HG03175 (cell line): ENCODE data around the gene VPS26C.

Source experiments
- ATAC-seq: cut with Tn5 transposase; IDR thresholded peaks from one replicate; pipeline ENCODE4 v1.9.1; 2021; ENCODE audit warnings: mild to moderate bottlenecking, moderate library complexity; ENCODE audit not compliant: unreplicated experiment

VPS26C gene

DNA sequence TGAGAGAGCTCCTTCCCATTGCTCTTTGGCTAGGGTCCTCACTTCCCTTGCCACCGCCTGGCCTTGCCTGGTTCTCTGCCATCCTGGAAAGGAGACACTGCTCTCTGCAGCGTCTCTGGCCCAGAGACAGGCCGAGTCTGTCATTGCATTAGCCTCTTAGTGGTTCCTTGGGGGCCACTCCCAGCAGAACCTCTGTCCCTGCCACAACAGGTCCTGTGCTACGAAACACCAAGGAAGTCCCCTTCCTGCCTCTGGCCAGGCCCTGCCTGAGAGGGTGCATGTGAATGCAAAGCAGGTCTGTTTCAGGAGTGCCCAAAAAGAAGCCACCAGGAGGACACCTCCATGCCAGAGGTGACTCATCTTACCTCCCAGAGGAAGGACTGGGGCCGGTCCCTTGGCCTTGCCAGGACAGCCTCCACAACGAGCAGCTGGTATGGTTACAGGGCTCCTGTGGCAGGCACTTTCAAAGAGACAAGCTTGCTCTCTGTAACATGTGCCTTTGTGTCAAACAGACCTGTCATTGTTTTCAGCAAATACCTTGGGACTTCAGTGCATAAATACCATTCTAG, 59.6 kb downstream of the VPS26C start:
- peak; percentile 43 for ATAC-seq

GRCh38 chr21:37206496-37206895, 60.6 kb downstream of the VPS26C start:
- ATAC-seq = no peak

DNA sequence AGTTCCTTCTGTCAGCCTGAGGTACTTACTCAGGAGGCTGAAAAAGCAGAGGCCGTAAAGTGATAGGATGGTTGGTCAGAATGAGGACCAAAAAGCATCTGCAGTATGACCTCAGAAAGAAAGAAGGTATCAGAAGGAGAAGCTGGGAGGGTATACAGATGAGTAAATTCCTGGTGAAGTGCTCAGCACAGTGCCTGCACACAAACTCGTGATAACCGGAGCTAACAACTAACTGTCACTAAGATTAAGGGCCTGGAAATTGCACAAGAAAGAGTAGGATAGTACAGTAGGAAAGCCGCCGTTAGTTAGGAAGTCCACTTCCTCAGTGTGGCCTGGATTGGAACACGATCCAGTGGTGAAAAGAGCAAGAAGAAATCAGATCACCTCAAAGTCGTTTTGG, 62.6 kb downstream of the VPS26C start:
- ATAC-seq = no peak

DNA sequence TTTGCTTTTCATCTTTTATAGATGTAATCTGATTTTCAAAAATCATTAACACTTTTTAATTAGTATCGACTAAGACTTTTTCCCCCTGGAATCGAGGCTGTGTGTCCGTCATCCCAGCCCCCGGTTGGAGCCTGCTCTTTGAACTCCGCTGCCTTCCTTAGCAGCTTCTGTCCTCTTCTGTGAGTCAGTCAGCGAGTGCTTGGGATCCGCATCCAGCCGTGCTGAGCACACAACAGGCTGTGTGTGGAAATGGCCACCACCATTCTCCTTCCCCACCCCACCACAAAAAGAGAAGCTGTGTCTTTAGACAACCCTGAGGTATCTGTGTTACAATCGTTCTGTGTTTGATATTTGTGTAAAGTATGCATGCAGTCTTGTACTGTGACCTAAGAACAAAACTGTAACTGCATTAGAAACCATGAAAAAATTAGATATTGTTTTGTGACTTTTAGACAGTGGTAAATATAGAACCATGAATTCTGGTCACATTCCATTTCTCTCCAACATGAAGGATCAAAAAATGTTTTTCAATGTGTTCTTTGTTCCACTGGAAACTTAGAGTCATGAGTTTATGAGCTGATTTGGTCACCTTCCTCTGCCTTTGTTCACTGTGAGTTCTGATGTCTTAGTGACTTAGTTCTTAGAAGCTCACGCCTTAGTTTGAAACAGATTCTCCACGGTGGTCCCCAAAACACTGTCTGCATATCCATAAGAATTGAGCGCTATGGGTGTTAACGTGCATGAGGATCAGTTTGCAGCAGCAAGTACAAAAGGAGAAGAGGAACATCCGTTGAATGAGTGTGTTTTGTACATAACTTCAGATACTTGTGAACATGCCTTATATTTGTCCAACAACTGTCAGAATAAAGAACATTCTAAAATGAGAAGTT, 64.7 kb downstream of the VPS26C start:
- no peak for ATAC-seq

DNA sequence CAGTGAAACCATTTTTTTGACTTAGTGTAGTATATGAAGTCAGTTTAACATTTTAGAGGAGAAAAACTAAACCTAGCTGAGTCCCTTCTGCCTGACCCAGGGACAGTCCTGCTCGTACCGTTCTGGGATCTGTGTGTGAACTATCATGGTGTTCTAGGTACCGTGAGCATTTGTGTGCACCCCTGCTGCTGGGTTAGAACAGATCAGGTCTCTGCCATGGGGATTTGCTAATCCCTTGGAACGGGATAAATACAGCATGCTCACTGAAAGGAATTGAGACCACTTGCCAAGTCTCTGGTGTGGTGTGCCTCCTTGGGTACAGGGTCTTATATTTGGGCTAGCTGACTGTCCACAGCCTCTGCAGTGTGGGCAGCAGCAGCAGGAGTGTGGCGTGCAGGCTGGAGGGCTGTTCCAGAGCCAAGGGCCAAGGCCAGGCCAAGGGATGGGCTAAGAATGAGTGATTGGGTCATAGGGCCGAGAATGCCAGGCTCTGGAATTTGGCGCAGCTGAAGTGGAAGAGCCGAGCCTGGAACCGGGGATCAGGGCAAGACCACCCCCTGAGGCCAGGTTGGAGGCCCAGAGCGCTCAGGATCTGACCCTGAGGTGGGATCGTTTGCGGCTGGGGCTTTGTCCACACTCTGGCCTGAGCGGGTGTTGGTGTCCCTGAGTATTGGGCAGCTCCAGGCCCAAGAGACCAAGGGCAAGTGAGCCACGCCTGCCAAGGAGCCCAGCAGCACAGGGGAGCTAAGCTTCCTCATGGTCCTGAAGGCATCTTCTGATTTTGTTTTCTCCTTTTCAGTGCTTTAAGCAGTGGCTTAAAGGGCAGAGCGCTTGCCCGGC, 66.3 kb downstream of the VPS26C start:
- no peak for ATAC-seq

DNA sequence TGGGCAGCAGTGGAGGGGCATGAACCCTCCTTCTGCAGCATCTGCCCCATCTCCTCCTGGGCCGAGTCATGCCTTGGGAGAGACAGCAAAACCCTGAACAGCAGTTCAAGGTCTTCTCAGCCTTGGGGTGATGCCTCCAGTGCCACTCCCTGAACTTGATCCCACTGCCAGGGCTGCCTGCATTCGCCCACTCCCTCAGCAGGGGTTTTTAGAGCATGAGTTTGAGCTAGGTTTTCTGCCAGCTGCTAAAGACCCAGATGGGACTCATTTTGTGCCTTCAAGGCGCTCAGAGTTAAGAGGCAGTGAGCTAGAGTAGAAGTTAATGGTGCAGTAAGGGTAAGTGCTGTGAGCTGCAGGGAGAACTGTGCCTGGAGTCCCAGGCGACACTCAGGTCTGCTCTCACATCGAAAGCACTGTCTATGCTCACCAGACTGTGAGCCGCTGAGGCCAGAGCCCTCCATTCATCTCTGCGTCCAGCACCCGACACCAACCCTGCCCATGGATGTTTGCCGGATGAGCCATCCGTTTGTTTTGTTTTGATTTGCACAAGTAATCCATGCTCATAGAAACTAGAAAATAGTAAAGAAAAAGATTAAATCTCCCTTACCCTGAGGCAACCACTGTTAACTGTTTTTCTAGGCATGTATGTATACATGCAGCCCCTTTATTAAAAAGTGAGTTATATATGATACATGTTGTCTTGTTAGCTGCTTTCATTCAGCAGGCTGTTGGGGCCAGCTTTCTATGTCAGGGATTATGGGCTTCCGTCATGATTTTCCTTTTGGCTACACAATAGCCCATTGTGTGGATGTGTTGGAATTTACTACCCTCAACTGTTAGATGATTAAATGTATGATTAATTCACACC, 67.8 kb downstream of the VPS26C start:
- ATAC-seq = no peak

- ATAC-seq = no peak
These were observed 69.4 kb downstream of the VPS26C start for GRCh38 chr21:37197746-37198145.

DNA sequence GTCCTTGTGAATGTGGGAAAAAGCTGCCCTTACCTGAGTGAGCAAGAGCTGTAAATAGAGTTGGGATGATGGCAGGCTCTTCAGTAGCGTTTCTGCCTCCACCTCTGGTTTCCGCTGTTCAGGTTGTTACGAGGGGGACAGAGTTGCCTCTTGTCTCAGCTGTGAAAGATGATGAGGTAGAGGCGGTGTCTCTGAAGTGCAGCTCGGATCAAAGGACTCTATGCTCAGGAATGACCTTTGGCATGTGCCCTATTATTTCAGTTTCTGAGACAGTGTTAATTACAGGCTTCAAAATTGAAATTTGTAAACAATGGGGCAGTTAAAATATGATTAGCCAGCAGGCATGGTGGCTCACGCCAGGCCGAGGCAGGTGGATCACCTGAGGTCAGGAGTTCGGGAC, 70.3 kb downstream of the VPS26C start:
- no peak for ATAC-seq

GRCh38 chr21:37195610-37196009, 71.5 kb downstream of the VPS26C start:
- ATAC-seq = no peak

DNA sequence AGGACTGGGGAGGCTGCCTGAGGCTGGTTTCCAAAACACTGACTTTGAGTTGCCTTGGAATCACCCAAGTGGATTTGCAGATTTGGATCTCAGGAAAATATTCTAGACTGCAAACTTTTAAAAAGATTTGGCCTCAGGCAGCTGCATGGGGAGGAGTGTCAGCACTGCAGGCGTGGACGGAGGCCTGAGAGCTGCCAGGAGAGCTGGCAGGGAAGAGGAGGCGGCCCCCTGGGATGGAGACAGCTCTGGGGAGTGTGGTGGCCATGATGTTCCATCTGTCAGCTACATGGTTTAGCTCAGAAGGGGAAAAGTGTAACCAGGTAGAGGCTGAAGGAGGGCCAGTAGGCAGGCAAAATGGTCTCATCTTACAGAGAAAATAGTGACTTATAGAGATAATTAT, 72.1 kb downstream of the VPS26C start:
- no peak for ATAC-seq

GRCh38 chr21:37193676-37194075, 73.5 kb downstream of the VPS26C start:
- no peak for ATAC-seq

- ATAC-seq = no peak
These were observed 74.1 kb downstream of the VPS26C start for GRCh38 chr21:37193006-37193405.

GRCh38 chr21:37192019-37192418, 75.1 kb downstream of the VPS26C start:
- ATAC-seq = no peak

DNA sequence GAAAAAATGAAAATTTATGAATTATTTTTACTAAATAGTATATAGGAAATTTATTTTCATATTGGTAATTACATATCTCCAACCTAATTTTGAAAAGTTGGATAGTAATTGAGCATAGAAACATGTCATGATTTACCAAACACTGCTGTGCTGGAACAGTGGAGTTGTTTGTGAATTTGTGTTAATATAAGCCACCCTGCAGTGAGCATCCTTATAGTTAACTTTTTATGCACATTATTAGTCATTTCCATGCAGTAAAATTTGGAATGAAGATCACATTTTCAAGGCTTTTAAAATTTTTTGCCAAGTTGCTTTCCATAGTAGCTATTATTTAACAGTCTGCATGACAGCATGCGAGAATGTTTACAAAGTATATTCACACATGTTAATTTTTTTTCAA, 78.3 kb downstream of the VPS26C start:
- ATAC-seq = no peak

DNA sequence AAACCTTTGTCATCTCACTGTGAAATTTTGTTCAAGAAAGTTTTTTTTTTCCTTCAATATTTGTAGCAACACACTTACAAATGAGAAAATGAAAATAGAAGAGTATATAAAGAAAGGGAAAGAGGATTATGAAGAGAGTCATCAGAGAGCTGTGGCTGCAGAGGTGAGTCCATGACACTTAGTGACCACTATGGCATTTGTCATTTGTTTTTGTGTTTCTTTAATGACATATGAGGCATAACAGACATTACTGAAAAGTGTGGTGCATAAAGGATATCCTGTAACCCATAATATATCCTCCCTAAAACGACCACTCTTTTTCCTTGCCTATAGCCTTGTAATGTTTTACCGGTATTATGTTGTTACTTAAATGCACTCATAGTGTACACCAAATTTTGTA, 80.2 kb downstream of the VPS26C start:
- ATAC-seq = no peak

- no peak for ATAC-seq
These were observed 82.1 kb downstream of the VPS26C start for GRCh38 chr21:37184784-37185593.

DNA sequence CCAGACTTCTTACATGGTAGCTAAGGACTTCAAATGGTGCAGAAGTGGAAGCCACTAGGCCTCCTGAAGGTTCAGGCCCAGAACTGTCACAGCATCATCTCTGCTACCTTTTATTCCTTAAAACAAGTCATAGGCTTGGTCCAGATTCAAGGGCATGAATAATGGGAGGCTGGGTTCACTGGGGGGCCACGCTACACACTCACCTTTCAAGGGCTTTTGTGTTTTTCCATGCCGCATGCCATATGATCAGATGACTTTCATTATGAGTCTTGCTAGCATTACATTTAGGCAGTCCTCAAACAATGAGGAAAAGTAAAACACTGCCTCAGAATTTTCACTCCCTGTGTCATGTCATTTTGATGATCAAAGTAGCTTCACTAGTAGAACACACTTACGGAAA, 83.4 kb downstream of the VPS26C start:
- no peak for ATAC-seq

DNA sequence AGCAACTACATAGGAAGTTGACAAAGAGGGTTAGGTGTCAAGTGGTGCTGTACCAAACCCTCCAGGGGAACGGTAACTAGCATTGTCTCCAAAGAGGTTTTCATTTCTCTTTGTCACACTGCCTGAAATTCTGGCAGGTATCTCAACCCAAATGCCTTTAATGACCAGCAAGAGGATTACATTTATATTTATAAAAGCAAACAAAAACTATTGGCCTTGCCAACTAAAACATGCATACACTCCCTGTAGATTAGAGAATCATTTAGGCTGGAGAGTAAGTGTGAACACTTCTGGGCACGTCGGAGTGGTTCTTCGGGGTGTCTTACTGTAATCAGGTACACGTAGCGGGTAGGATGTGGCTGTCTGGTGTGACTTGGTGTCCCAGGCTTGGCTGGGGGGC, 84.9 kb downstream of the VPS26C start:
- ATAC-seq = no peak

DNA sequence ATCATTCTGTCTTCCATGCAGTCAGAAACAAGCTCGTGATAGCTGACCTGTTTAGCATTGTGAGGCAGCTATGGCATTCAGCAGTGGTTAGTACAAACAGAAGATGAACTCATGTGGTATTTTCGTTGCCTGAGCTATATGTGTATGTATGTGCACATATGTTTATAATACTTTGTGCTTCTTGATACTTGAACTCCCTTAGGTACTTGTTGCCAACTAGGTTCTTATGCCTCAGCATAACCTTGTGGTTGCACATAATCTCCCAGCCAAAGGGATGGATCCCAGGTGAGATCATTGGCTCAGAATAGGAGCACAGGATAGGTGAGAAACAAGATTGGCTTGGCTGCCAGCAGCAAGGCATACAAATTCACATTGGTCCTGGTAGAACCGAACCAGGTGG, 86.1 kb downstream of the VPS26C start:
- ATAC-seq = no peak

DNA sequence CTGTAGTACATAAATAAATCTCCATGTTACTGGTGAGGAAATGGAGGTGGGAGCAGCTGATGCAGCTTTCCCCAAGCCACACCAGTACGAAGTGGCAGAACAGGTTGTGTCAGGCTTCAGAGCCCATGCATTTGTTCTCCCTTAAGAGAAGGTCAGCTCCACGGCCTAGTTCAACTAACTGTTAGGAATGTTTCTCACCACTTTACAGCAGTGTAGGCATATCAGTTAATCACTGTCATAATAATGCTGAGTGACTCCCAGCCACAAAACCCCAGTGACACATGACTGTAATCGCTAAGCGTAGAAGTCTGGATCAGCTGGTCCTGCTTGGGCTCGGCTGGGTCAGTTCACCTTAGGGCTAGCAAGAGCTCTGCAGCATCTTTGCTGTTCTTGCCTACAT, 90.4 kb downstream of the VPS26C start:
- ATAC-seq = no peak
